ENCODE measurements around the gene ATF6B.

The ATF6B gene

DNA sequence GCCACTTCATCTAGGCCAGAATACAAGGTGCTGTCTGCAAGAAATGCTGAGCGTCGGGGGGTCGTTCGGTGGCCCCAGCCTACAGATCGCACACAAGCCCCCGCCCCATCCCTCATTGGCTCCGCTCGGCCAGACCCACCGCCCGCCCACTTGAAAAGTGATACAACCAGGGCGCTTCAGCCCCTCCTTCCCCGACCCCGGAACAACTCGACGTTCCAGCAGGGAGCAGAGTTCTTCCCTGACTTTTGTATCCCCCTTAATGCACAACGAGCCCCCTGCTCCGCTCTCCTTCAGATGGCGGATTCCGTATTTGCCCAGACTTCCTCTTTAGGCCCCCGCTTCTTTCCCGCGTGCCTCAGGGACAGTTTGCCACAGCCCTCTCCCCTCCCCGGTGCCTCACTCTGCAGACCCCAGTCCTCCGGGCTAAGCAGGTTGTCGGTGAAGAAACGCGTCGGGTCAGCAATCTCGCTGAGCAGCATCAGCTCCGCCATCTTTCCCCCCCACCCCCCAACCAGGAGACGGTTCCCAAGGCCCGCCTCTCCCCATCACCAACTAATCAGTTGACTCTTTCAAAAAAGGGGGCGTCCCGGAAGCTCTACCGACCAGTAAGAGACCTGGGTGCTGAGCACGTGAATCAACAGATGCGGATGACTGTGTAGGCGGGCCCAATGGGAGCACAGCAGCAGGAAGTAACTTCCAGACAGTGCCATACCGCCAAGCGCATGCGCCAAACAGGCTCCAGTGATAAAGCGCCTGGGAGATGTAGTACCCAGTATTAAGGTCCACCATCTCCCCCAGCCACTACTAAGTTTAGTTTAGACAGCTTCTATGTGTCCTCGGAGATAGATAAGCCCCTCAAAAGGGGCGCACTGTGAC, at the start of gene ATF6B:
ATF6B (minus strand) TSS at position 530 of the 876 bp plus-strand sequence; CDS start at position 491, 39 bp downstream.
- peak; percentile 99 to 100 for DNase-seq

DNA sequence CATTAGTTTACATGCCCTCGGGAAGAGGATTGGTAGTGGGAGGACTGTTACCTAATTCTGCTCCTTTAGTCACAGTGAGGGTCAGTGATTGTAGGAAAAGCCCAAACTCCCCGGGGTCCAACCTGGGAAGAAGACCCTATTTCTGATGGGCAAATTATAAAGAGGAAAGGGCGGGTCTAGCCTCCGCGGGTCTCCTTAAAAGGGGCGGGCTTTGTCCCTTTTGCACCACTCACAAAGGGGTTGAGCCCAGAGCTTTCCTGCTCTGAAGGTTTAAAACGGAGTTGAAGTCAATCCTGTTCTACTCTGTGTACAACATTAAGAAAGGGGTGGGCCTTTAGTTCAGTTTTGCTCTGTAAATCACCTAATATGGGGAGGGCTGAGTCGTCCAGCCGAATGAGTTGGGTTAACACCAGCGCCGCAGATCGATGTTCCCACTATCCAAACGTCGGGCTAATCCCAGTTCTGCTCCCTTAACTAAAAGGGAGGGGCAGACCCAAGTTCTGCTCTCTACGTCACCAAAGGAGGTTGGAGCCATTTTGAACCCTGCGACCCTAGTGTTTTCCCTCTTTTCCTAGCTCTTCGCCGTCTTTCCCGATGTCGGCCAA, 49.2 kb upstream of the ATF6B start:
- peak; percentile 64 to 86 for DNase-seq

DNA sequence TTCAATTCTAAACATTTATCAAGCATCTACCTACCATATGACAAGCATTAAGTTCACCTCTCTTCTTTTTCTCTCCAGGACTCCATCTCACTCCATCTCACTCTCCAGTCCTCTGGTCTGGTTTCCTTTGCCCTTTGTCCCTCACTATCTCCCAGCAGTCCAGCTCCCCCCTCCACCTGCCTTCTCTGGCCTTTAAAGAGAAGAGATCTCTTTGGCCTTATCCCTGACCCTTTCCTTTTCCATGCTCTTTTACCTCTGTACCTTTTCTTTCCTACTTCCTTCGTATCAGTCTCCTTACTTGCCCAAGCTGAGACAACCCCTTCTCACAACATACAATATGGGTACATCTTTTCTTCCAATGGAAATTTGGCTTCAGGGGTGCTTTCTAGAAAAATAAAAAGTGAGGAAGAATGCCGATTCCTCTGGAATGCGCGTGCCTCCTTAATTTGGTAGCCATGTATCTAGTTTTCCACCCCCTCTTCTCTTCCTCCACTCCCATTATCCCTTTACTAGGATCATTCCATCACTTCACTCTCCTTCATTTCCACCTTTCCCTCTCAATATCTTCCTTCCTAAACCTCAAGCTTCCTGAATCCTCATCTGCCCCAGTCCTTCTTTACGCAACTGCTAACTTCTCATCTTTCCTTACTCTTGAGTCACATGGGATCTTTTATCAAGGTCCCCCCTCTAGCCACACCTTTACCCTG, 48.6 kb upstream of the ATF6B start:
- no peak for DNase-seq

DNA sequence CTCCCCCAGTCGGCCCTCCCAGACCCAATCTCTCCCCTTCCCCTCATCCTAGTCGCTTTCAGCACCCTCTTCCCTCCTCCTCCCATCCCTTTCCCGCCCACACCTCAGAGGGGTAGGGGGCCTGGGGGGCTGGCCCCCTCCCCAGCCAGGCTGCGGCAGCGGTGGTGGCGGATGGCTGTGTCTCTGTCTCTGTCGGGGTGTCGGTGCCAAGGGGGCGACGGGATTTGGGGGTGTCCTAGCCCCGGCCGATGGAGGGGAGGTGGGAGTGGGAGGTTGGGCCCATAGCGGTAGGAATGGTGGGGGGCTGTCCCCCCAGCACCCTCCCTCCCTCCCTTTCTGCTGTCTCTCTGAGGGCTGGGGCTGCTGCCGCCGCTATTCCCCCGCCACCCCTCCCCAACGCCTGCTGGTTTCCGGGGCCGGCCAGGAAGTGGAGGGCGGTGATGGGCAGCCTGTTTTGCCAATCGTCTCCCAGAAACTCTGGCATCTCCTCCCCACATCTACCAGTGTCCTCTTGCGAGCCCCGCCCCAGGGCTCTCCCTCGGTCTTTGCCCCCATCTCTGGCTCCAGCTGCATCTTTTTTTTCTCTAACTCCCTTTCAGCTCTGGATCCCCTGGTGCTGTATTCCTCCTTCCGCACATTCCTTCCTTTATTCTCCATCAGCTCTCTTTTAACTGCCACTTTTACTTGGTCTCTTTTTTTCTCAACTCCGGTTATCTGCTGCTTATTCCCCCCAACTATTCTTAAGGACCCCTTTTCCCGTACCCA, 47.8 kb upstream of the ATF6B start, which contains the start of gene AGPAT1:
AGPAT1 (minus strand) TSS at position 374 of the 765 bp plus-strand sequence. CDS start 4,588 bp downstream, outside the sequence.
- peak; percentile 85 to 96 for DNase-seq

DNA sequence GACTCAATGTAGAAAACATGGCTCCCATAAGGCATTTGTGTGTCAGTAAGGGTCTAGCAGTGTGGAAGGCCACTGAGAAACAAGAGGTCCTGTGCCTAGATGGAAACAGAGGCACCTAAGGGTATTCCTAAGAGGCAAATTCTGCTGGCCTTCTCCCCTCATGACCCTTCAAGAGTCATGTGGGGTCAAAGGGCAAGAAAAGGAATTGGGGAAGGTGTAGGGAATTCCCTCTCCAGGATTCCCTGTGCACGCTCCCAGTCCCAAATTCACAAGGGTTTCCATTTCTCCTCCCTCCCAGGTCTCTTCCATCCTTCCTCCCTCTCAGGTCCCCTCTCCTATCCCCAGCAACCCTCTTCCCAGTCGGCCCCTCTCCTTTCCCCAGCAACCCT, 47.3 kb upstream of the ATF6B start:
- no peak for DNase-seq

DNA sequence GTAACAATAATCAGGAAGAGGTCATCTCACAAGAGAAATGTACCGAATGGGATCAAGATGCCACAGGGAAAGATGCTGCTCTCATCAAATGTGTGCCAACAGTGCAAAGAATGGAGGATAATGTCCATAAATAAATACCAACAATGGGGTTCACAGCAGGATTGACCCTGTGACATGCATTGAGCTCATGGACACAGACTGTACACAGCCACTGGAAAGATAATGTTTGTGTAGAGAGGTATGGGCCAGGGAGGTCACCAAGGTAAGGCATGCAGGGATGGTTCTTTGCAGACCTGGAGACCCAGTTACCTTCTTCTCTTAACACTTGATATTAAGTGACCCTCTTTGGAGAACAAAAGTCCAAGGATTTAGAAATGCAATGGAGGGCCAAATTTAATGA, 46.4 kb upstream of the ATF6B start:
- no peak for DNase-seq

DNA sequence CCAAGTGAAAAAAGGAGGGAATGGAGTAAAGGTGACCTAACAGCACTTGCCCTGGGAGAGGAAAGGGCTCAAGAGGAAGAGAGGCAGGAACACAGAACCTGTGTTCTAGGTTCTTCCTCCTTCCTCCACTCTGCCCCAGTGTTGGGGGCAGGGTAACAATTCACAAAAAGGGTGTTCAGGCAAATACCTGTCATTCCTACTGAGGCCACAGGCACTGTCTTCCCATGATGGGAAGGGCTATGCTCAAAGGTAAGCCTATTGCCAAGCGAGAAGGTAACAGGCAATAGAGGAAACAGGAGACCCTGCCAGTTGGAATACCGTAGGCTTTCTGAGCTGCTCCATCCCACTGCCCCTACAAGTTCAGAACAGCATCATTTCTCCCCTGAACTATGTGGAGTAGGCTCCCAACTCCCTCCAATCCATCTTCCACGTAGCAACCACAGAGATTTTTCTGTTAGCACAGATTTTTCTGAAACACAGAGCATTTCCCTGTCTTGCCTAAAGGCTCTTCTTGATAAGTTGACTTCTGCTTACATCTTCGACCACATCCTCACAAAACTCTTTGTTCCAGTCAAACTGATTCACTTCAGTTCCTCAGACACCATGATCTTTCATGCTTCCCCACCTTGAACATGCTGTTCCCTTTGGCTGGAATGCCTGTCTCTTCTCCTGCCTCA, 45.1 kb upstream of the ATF6B start:
- DNase-seq, result no peak

DNA sequence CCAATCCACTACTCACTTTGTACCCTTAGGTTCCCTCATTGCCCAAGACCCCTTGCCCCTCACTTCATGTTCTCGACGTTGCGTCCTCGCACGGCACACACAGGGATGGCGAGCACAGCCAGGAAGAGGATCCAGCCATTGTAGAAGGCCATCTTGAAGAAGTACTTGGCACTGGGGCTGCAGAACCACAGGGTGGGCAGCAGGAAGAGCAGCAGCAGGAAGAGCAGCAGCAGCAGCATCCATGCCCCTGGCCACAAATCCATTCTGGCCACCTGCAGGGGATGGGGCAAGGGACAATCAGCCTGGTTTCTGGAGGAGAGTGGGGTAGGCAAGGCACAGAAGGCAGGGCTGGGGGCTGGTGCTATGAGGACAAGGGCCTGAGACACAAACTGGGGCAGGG, 43.2 kb upstream of the ATF6B start:
- DNase-seq, result no peak

DNA sequence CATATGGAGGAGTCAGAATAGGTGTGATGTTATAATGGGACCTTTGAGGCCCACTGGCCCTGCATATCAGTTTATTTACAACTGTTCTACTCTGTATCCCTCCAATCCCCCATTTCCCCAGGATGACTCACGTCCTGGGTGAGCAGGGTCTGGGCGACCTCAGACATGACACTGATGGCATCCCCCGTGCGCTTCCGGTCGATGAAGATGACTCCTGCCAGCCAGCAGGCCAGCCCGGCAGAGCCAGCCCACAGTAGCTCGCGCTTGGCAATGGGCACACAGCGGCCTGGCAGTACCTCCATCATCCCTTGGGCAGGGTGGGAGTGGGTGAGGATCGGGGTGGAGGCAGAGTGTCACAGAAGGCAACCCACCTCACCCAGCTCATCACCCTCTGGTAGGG, 42.2 kb upstream of the ATF6B start:
- DNase-seq, result no peak

DNA sequence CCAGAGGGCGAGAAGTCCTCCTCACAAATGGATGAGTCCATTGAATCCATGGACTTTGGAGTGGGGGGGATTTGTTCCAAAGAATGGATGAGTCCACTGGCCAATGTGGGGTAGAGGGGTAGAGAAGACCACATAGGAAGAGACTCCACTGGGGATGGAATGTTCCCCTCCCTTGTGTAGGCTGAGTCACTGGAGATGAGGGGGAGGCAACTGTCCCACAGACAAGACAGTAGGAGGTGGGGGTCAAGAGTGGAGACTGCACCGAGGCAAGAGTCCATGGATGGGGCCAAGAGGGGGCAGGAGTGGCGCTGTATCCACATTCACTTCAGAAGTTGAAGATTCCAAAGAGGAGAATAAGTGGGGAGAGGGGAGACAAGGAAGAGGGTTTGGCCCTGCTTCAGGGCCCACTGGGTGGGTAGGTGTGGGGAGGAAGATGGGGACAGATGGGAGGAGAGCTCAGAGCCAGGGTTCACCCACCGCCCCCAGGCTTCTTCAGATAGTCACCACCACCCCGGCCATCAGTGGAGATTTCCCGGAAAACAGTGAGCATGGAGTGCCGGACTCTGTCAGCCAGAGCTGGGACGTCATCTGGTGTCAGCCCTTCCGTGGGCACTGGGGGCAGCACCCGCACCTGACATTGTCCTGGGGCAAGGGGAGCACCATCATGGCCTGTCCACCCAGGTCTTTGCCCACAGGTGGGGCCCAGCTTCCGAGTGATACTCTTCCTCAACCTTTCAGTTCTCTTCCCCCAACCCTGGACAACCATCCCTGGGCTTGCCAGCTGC, 41.0 kb upstream of the ATF6B start:
- no peak for DNase-seq

DNA sequence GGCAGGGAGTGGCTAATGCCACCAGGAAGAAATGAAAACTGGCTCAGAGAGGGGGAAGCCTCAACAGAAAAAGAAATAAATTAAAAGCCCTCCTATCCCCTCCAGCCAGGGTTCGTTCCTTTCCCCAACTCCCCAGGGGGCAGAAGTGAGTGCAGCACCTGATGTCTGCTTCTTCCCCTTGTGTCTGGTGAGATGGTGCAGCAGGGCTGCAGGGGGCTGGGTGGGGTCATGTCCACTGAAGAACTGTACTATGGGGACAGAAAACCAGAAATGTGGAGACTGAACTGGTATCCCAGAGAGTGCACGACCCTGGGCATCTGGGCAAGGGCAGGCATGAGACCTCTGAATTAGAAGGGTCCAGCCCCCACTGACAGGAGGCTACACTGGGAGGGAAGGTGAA, 40.3 kb upstream of the ATF6B start:
- DNase-seq, result no peak

DNA sequence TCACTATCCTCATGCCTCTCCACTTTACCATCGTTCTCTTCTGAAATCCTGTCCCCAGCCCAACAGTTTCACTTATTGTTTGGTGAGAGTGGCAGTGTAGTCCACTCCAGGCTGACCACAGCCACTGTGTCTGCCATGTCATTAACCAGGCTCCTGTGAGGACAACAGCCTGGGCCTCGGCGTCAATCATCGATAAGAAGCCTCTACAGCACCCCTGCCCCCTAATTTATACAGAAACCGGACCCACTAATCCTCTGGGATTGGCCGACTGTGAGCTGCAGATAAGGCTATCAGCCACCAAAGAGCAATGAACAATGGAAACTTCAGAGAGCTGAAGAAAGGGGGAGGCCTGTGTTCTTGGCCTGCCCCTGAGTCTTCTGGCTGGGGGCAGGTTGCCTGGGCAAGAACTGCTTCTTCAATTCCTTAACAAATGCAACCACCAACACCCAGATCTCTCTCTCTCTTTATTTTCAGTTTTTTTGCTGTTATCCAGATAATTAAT, 39.8 kb upstream of the ATF6B start:
- DNase-seq, result no peak

DNA sequence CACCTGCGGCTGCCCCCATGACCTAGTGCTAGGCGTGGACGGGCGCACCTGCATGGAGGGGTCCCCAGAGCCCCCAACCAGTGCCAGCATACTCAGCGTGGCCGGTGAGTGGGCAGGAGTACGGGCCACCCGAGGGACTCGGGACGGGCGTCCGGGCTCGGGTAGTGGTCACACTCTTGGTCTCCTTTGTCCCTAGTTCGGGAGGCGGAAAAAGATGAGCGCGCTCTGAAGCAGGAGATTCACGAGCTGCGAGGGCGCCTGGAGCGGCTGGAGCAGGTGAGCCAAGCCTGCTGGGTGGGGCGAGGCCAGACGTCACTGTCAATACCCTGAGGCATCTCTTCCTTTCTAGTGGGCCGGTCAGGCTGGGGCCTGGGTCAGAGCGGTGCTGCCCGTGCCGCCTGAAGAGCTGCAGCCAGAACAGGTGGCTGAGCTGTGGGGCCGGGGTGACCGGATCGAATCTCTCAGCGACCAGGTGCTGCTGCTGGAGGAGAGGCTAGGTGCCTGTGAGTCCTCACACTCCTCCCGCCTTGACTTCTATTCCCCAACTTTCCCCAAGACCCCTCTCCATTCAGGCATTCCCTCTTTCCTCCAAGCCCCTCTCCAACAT, 39.2 kb upstream of the ATF6B start:
- DNase-seq, result no peak

DNA sequence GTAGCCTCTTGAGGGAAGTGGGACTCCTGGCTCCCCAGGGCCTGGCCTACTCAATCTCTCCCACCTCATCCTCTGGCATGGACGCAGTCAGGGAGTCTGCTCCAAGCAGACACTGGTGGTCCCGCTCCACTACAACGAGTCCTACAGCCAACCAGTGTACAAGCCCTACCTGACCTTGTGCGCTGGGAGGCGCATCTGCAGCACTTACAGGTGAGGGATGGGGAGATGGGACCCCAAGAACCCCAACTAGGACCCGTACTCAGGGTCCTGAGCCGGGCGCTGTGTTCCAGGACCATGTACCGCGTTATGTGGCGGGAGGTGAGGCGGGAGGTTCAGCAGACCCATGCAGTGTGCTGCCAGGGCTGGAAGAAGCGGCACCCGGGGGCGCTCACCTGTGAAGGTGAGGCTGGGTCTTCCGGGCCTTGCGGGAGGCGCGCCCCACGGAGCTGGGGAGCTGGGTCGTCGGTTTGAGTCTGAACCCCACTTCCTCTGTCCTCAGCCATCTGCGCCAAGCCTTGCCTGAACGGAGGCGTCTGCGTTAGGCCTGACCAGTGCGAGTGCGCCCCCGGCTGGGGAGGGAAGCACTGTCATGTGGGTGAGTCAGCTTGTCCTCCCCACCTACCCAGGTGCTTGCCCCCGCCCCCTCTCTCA, 38.5 kb upstream of the ATF6B start:
- no peak for DNase-seq

DNA sequence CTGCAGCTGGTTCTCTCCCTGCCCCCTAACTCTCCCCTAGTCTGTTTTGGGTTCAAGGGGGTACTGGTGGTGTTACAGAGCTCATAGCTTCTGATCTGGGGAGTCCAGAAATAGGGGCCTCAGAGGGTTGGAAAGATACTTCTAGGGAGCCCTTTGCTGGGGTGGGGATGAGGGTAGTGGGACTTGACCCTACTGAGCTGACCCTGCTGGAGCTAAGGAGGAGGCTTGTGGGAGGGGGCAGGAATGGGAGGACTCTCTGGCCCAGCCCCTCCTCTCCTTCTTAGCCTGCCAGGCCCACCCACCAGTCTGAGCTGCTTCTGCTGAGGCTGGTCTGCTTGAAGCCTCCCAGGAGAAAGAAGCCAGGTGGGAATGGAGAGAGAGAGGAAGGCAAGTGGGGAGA, 36.2 kb upstream of the ATF6B start, which contains the start of gene EGFL8:
EGFL8 (plus strand) TSS at position 301 of the 400 bp plus-strand sequence. CDS start 1,571 bp downstream, outside the sequence.
- DNase-seq, result no peak

DNA sequence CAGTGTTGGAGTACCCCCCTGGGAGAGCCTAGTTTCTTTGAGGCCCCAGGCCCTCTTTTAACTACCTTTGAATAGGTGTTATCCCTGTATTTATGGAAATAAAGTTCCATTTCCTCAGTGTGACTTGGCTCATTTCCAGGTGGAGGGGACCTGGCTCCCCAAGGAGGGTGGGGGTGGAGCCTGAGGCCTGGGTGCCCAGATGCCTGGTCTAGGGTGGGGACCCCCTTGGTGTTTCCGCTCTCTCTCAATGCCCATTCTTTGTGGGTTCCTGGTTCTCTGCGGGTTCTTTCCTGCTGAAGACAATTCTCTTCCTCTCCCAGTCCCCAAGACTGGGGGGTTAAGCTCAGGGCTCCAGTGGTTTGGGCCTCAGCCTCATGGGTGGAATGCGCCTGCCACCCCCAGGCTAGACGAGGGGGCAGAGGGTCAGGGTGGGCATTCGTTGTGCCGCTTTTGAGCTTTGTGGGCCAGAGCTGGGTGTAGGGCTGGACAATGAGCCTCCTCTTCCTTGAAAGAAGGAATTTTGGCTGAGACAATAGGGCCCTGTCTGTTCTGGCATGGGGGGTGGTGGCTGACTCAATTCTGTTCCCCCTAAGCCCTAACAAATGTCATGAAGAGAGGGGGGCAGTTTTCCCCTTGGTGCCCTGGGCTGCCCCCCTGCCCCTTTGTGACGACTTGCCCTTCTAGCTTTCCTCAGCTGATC, 35.7 kb upstream of the ATF6B start:
- DNase-seq, result no peak

DNA sequence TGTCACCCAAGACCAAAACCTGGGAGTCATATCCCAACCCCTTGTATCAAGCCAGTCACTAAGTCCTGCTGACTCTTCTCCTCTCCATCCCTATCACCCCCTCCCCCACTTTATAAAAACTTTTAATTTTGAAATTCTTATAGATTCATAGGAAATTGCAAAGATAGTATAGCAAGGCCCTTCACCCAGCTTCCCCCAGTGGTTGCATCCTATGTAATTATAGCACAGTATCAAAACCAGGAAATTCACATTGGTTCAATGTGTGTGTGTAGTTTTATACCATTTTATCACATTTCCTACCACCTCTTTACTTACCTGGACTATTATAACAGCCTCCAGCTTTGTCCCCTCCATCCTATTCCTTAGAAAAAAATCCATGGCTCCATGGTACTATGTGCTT, 30.0 kb upstream of the ATF6B start:
- no peak for DNase-seq

DNA sequence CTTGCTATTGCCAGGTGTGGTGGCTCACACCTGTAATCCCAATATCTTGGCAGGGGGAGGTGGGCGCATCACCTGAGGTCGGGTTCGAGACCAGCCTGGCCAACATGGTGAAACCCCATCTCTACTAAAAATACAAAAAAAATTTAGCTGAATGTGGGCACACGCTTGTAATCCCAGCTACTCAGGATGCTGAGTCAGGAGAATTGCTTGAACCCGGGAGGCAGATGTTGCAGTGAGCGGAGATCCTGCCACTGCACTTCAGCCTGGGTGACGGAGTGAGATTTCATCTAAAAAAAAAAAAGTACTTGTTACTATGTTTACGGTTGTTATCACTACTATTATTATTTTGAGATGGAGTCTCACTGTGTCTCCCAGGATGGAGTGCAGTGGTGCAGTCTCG, 28.8 kb upstream of the ATF6B start:
- DNase-seq, result no peak

DNA sequence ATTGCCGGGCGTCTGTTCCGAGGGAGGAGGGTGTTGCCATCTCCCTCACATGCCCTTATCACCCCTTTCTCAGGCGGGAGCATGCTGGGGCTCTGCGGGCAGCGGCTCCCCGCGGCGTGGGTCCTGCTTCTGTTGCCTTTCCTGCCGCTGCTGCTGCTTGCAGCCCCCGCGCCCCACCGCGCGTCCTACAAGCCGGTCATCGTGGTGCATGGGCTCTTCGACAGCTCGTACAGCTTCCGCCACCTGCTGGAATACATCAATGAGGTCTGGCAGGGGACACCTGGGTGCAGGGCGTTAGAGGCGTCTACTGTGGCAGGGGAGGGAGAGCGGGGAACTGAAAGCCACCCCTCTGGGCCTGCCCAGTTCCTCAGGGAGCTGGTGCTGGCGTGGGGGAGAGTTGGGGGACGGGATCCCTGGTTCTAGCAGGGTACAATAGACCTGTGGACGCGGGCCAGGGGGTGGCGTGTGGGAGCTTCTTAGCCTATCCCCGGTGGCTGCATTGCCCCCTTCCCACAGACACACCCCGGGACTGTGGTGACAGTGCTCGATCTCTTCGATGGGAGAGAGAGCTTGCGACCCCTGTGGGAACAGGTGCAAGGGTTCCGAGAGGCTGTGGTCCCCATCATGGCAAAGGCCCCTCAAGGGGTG, 26.6 kb upstream of the ATF6B start:
- DNase-seq, result peak; percentile 21 to 68

All from SW 1271 (cell line).